Neural progenitor cell (in vitro differentiated cells): ENCODE data around the gene KIF5B.

Experiments
- CTCF ChIP-seq: fragments of 200-600 bp; sonication (generic); IDR thresholded peaks from 2 replicates; pipeline ENCODE4 v1.5.1; 2017; ENCODE audit warnings: antibody characterized with exemption, mild to moderate bottlenecking
- EZH2 ChIP-seq: fragments of 200-600 bp; sonication (generic); IDR thresholded peaks from 2 replicates; pipeline ENCODE4 v1.6.1; 2017; ENCODE audit warnings: antibody characterized with exemption, mild to moderate bottlenecking, moderate library complexity

- TF ChIP-seq CTCF (no peak), EZH2 (no peak)
Observed at GRCh38 chr10:32084185-32084851, 28.1 kb upstream of the KIF5B start.
